GM12872 (cell line): ENCODE measurements around the gene PAX2.

Experiments used
- CTCF ChIP-seq: IDR thresholded peaks from 3 replicates; pipeline ENCODE4 v1.5.1; 2011; ENCODE audit warnings: low read depth, mild to moderate bottlenecking, low read length, moderate library complexity; ENCODE audit not compliant: insufficient read depth

The PAX2 gene

DNA sequence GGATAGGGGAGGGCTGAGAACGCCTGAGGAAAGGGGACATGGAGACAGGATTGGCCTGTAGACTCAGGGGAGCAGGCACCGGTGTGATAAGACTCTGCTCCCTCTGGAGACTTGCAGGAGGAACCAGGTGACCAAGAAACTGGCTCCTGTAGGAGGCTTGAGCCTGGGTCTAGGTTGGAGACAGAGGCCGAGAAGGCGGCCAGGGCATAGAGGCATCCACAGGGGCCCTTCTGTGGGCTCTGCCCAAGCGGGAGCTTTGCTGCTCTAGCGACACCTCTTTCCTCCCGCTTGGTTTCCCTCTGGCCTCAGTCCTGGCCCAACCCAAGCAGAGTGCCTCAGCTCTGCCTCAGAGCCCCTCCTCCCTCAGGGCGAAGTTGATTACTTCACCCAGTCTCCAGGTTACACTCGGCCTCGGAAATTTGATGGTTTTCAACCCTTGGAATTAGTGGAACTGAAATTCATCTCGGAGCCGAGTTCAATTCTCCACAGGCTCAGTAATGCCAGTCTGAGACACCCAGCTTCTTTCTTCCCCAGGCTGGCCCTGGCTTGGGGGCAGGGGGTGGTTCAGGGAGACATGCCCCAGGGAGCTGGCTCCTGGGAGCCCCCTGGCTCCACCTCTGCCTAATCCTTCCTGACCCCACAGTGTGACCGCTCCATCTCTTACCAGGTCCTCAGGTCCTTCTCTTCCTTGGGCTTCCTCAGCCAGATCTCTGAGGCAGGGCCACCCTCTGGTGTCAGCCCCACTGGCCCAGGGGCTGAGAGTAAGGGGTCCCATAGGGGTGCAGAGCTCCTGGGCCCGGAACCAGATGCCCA lies 60.4 kb downstream of the PAX2 start:
- TF ChIP-seq CTCF, result no peak

DNA sequence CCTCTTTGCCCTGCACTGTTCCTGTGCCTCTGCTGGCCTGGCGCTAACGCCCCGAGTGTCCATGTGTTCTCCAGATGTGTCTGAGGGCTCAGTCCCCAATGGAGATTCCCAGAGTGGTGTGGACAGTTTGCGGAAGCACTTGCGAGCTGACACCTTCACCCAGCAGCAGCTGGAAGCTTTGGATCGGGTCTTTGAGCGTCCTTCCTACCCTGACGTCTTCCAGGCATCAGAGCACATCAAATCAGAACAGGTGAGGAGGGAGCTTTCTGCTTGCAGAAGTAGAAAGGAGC lies 60.9 kb downstream of the PAX2 start:
- no peak for TF ChIP-seq CTCF

GRCh38 chr10:100807241-100807951 lies 62.0 kb downstream of the PAX2 start:
- TF ChIP-seq CTCF, result no peak

DNA sequence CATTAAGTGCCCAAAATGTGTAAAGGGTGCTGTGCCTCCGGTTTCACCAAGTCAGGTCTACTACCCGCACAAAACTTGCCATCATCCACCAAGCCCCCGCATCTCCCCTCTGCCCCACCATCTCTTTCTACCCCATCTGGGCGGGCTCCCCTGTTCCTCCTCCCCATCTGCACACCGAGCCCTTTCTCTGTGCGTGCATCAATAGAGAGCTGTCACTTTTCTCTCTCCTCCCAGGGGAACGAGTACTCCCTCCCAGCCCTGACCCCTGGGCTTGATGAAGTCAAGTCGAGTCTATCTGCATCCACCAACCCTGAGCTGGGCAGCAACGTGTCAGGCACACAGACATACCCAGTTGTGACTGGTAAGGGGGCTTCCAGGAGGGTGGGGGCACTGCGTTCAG lies 63.5 kb downstream of the PAX2 start:
- no peak for TF ChIP-seq CTCF

DNA sequence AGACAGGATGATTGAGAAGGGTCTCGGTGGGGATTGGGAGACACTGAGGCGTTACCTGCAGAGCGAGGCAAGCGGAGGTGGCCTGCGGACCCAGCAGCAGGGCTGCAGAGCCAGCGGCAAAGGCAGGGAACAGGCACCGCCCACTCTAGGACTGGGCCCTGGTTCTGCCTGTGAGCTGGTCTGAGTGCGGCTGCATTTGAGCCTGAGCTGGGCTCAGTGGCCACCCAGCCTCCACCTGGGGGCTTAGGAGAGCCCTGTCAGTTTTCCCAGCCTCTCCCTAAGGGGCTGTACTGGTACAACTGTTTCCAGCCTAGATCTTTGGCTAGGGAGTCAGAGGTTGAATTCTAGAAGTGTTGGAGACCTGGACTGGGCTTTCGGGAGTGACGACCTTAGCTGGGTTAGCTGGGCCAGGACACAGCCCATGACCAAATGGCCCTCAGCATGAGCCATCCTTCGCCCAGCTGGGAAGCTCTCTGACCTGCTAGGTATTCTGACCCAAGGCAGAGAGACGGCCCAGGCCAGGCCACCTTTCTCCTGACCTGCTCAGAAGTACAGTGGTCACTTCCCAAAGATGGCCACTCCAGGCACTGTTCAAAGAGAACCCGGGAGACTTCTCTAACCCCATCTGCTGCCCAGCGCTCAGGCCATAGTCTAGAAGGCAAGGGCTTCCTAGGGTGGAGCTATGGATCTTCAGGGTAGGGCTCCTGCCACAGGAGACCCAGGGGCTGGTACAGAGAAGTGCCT lies 64.9 kb downstream of the PAX2 start:
- no peak for TF ChIP-seq CTCF

GRCh38 chr10:100810835-100811116 lies 65.4 kb downstream of the PAX2 start:
- no peak for TF ChIP-seq CTCF

- no peak for TF ChIP-seq CTCF
Measured at GRCh38 chr10:100811261-100811660, 65.9 kb downstream of the PAX2 start.
